ENCODE data around the gene CORO1C.

CORO1C gene

DNA sequence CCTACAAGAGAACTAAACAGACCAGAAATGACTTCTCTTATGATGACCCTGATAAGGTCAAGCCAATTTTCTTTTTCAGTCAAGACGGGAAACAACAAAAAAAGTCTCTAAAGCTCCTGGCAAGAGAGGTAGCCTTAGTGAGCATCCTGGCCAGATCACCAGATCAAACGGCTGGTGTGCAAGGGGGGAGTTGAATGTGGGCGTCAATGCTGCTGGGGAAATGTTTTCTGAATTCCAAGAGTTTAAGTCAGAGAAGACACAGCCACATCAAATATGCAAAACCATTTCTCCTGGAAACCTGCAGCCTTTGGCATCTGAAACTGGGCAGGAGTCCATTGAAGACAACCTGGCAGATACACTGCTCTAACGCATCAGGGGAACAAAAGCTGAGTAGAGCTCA is 81.6 kb downstream of the CORO1C start:
- DNase-seq, result no peak
- Histone ChIP-seq H3K9me3 (ENCODE audit: control insufficient read depth, low read length) (no peaks in the 10 kb centered on the region), H3K27ac (ENCODE audit: insufficient read depth, low read length, poor library complexity, severe bottlenecking) (no peak overlapping the region), H3K36me3 (ENCODE audit: control insufficient read depth, insufficient read depth, low read length) (no peaks in the 10 kb centered on the region), H3K4me1 (ENCODE audit: control insufficient read depth, insufficient read depth, low read length, poor library complexity, severe bottlenecking) (peaks cover 12% of the 10 kb centered on the region), H3K4me3 (ENCODE audit: insufficient read depth, low read depth, low read length, poor library complexity, severe bottlenecking) (no peak overlapping the region), H3K27me3 (replicated peaks; ENCODE audit: control insufficient read depth, insufficient read depth, low read length, poor library complexity, severe bottlenecking) (no peaks in the 10 kb centered on the region)

DNA sequence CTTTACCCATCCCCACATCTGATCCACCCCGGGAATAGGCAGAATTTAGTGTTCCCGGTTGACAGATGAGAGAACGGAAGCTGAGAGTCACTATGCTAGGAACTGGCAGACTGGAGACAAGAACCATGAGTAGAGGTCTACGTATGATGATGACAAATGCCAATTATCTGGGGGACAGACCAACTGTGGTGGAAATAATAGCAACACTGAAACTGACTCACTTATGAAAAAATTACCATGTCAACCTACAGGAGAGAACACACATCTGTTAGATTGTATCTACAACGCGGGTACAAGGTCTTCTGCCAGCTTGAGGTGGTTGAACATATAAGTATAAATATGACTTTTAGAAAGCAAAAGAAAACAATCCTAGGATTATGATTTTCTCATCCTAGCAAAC is 82.2 kb downstream of the CORO1C start:
- no peaks in the 10 kb centered on the region for H3K36me3 ChIP-seq (ENCODE audit: control insufficient read depth, insufficient read depth, low read length)
- H3K9me3 ChIP-seq (ENCODE audit: control insufficient read depth, low read length), result no peaks in the 10 kb centered on the region
- no peak for DNase-seq
- H3K4me1 ChIP-seq (ENCODE audit: control insufficient read depth, insufficient read depth, low read length, poor library complexity, severe bottlenecking), result peaks cover 12% of the 10 kb centered on the region
- no peak overlapping the region for H3K27ac ChIP-seq (ENCODE audit: insufficient read depth, low read length, poor library complexity, severe bottlenecking)
- H3K27me3 ChIP-seq (replicated peaks; ENCODE audit: control insufficient read depth, insufficient read depth, low read length, poor library complexity, severe bottlenecking), result no peaks in the 10 kb centered on the region
- H3K4me3 ChIP-seq (ENCODE audit: insufficient read depth, low read depth, low read length, poor library complexity, severe bottlenecking), result no peak overlapping the region

DNA sequence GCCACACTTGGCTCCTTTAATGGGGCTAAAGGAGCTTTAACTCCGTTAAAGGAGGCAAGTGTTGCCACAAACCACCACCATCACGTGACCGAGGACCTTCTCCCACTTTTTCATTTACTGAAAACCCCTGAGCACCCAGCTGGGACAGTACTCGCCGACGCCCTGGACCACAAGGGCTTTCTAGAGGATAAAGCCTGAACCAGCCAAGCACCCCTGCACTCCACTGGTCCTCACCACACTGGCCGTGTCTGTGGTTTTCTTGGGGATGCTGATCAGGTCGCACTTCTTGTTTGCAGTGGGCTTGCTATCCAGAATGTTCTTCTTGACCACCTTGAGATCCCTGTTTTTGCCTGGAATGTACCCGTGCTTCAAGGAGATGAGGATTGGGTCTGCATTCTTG is 82.9 kb downstream of the CORO1C start:
- H3K4me3 ChIP-seq (ENCODE audit: insufficient read depth, low read depth, low read length, poor library complexity, severe bottlenecking), result no peak overlapping the region
- H3K4me1 ChIP-seq (ENCODE audit: control insufficient read depth, insufficient read depth, low read length, poor library complexity, severe bottlenecking), result peaks cover 12% of the 10 kb centered on the region
- no peaks in the 10 kb centered on the region for H3K9me3 ChIP-seq (ENCODE audit: control insufficient read depth, low read length)
- H3K27ac ChIP-seq (ENCODE audit: insufficient read depth, low read length, poor library complexity, severe bottlenecking), result no peak overlapping the region
- no peak for DNase-seq
- H3K36me3 ChIP-seq (ENCODE audit: control insufficient read depth, insufficient read depth, low read length), result no peaks in the 10 kb centered on the region
- no peaks in the 10 kb centered on the region for H3K27me3 ChIP-seq (replicated peaks; ENCODE audit: control insufficient read depth, insufficient read depth, low read length, poor library complexity, severe bottlenecking)

DNA sequence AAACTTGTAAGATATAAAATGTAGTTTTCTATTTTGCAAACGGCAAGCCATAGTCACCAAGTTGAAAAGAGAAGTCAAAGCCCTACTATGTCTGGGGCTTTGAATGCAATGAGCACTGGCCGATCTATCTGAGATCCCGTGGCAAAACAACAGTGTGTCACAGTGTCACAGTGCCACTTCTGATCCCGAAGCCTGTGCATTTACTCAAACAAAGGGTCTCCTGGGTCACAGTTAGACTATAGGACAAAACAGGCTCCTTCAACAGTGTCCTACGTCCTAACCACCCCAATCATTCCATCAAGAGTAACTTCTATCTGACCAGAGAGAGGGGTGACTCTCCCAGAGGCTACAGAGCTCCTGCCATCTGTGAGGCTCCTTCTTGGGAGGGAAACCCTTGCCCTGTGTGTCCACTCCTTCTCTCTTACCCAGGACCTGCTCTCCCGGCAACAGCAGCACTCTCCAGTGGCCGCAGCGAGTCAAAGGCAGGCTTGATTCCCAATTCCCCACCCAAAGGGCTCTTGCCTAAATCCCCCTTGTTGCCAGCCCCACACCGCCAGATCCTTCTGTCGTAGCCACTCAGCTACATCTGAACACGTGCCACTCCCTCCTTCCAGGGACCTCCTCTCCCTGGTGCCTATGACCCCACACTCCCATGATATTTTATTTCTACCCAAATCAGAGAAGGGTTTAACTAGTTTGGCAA is 83.6 kb downstream of the CORO1C start:
- Histone ChIP-seq H3K27me3 (replicated peaks; ENCODE audit: control insufficient read depth, insufficient read depth, low read length, poor library complexity, severe bottlenecking) (no peaks in the 10 kb centered on the region), H3K4me1 (ENCODE audit: control insufficient read depth, insufficient read depth, low read length, poor library complexity, severe bottlenecking) (peaks cover 12% of the 10 kb centered on the region), H3K4me3 (ENCODE audit: insufficient read depth, low read depth, low read length, poor library complexity, severe bottlenecking) (no peak overlapping the region), H3K9me3 (ENCODE audit: control insufficient read depth, low read length) (no peaks in the 10 kb centered on the region), H3K27ac (ENCODE audit: insufficient read depth, low read length, poor library complexity, severe bottlenecking) (no peak overlapping the region), H3K36me3 (ENCODE audit: control insufficient read depth, insufficient read depth, low read length) (no peaks in the 10 kb centered on the region)
- DNase-seq, result no peak

DNA sequence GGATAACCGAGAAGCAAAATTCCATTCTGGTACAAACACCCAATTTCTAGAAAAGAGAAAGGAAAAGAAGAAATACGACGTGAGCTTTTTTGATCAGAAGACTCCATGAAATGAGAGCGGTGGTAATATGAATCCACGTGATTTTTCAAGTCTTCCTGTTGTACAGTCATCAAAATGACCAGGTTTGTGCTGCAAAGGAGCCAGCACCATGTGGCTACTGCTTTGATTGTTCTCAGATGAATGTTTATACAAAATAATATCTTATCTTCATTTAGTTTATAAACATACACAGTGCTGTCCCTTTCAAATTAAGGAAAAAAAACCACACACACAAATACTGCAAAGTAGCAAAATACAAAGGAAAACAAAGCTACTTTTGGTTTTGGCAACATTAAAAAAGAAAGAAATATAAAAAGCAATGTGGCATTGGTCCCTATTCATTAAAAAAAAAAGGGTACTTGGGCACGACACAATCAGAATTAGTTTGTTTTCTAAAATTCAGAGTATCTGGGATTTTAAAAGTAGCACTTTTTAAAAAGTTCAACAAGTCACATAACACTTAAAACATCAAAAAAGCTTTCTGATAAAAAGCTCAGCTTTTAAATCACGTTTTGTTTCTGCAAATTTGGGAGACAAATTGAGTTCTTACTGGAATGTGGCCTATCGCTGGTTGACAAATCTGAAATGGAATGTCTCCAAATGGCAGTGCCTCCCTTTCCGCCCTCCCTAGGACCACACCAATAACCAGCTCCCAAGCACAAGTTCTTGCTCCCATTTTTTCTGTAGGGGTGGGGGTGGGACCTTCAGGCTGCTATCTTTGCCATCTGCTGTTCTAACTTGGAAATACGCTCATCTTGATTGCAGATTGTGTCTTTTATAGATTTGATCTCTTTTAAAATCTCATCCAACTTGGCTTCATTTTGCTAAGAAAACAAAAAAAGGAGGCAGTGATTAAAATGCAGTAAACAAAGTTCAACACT is 84.4 kb downstream of the CORO1C start:
- no peak for DNase-seq
- no peaks in the 10 kb centered on the region for H3K27me3 ChIP-seq (replicated peaks; ENCODE audit: control insufficient read depth, insufficient read depth, low read length, poor library complexity, severe bottlenecking)
- peaks cover 12% of the 10 kb centered on the region for H3K4me1 ChIP-seq (ENCODE audit: control insufficient read depth, insufficient read depth, low read length, poor library complexity, severe bottlenecking)
- H3K27ac ChIP-seq (ENCODE audit: insufficient read depth, low read length, poor library complexity, severe bottlenecking), result no peak overlapping the region
- no peaks in the 10 kb centered on the region for H3K9me3 ChIP-seq (ENCODE audit: control insufficient read depth, low read length)
- no peaks in the 10 kb centered on the region for H3K36me3 ChIP-seq (ENCODE audit: control insufficient read depth, insufficient read depth, low read length)
- peak overlapping the region; percentile 1 for H3K4me3 ChIP-seq (ENCODE audit: insufficient read depth, low read depth, low read length, poor library complexity, severe bottlenecking)

DNA sequence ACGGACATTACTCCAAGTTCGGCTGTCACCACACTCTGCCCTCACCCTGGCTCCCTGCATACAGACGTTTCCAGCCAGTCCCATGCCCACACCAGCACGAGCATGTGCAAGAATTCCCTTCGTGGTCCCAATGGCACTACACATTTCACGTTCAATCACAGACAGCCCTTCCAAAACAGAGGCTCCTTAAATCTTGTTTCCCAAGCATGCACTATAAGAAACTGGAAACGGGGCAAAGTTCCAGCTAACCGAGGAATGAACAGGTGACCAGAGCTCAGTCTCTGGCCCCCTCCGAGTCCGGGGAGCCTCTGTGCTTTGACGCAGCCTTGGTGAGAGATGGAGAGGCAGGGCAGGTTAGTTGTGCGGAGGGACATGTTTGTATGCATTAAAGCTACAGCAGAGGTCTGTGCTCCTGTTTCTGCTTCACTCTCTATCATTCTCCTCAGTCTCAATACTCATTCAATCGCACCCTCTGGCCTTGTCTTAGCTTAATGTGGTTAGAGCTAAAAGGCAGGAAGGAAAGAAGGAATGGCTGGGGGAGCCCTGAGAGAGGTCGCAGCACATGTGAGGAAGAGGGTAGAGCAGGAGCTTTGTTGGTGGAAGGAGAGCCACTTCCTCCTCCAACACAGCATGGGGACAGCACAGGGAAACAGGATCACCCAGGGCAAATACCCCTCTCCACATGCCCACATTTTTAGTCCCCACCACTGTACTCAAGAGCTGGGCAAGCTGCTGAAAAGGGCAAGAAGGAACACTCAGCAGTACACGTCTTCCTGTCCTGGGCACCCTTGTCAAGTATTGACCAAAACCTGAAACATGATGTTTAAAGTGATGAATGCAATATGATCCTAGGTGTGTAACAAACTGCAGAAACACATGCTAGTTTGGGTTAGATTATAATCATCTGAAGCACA is 85.4 kb downstream of the CORO1C start:
- DNase-seq, result no peak

DNA sequence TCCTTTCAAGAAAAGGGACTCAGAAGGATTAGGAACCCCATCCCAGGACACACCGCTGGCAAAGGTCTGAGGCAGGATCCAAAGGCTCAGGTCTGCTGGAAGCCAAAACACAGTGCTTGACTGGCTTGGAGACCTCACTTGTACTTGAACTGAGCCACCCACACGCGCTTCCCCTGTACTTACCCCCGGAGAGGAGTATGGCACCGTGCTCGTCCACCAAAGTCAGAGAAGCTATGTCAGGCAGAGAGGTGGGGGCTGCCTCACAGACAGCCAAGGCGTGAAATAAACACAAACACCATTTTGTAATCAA is 86.6 kb downstream of the CORO1C start:
- Histone ChIP-seq H3K36me3 (ENCODE audit: control insufficient read depth, insufficient read depth, low read length) (no peaks in the 10 kb centered on the region), H3K27ac (ENCODE audit: insufficient read depth, low read length, poor library complexity, severe bottlenecking) (no peak overlapping the region)
- no peak for DNase-seq

More for the DNA sequence above, 85.4 kb downstream of the CORO1C start:
- Histone ChIP-seq H3K27me3 (replicated peaks; ENCODE audit: control insufficient read depth, insufficient read depth, low read length, poor library complexity, severe bottlenecking) (no peaks in the 10 kb centered on the region), H3K4me1 (ENCODE audit: control insufficient read depth, insufficient read depth, low read length, poor library complexity, severe bottlenecking) (peaks cover 12% of the 10 kb centered on the region), H3K27ac (ENCODE audit: insufficient read depth, low read length, poor library complexity, severe bottlenecking) (no peak overlapping the region), H3K9me3 (ENCODE audit: control insufficient read depth, low read length) (no peaks in the 10 kb centered on the region), H3K36me3 (ENCODE audit: control insufficient read depth, insufficient read depth, low read length) (no peaks in the 10 kb centered on the region), H3K4me3 (ENCODE audit: insufficient read depth, low read depth, low read length, poor library complexity, severe bottlenecking) (peak overlapping the region; percentile 1)

DNA sequence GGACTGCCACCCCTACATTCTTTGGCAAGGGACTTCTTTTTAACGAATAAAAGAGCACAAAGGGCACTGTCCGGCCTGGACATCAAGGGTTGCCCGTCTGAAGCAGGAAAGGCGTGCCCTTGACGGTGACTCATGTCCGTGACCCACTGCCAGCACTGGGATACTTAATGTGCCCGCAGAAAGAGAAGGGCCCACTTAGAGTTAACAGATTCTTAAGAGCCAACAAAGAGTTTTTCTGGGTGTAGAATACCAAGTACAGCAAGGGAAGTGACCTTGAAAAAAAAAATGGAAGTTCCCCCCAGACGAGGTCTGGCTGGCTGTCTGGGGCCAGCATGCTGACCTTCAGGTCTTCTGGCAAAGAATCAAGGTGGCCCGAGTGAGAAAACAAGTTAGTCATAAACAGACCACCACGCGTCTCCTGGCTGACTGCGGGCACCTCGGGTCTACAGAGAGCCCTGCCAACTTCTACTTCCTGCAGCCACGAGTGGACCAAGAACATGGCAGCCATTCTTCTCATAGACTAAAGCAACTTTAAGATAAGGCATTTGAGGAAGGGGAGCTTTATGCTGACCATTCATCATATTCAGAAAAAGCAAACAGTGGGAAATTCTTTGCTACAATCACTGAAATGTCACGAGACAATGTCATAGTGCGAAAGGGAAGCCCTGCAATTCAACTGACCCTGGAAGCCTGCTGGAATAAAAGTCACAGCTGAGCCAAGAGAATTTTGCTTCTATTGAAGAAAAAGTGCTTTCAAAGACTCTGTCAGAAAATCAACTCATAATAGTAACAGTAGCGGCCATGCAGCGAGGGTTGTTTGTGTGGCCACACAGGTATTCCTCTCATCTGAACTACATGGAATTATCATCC is 87.1 kb downstream of the CORO1C start:
- Histone ChIP-seq H3K4me3 (ENCODE audit: insufficient read depth, low read depth, low read length, poor library complexity, severe bottlenecking) (no peak overlapping the region), H3K27me3 (replicated peaks; ENCODE audit: control insufficient read depth, insufficient read depth, low read length, poor library complexity, severe bottlenecking) (no peaks in the 10 kb centered on the region), H3K4me1 (ENCODE audit: control insufficient read depth, insufficient read depth, low read length, poor library complexity, severe bottlenecking) (peaks cover 12% of the 10 kb centered on the region), H3K9me3 (ENCODE audit: control insufficient read depth, low read length) (no peaks in the 10 kb centered on the region), H3K36me3 (ENCODE audit: control insufficient read depth, insufficient read depth, low read length) (no peaks in the 10 kb centered on the region), H3K27ac (ENCODE audit: insufficient read depth, low read length, poor library complexity, severe bottlenecking) (no peak overlapping the region)
- DNase-seq, result no peak

More for the DNA sequence above, 86.6 kb downstream of the CORO1C start:
- no peaks in the 10 kb centered on the region for H3K27me3 ChIP-seq (replicated peaks; ENCODE audit: control insufficient read depth, insufficient read depth, low read length, poor library complexity, severe bottlenecking)
- no peak overlapping the region for H3K4me3 ChIP-seq (ENCODE audit: insufficient read depth, low read depth, low read length, poor library complexity, severe bottlenecking)
- H3K4me1 ChIP-seq (ENCODE audit: control insufficient read depth, insufficient read depth, low read length, poor library complexity, severe bottlenecking), result peaks cover 12% of the 10 kb centered on the region
- H3K9me3 ChIP-seq (ENCODE audit: control insufficient read depth, low read length), result no peaks in the 10 kb centered on the region

All from effector memory CD4-positive, alpha-beta T cell (primary cell).